Tibial nerve (tissue), 4 donors: Measurements from ENCODE around the gene MCRS1.
"Not testable (repeated sequence)": the region's sequence is repeated elsewhere in the genome, so short reads cannot be mapped to it uniquely, and the experiment has no call there.

Experiments used
- EP300 ChIP-seq, 2 donors: sonication (generic); formaldehyde crosslinking; IDR thresholded peaks; one replicate each; pipeline ENCODE4 v1.6.1; 2017; ENCODE audit warnings: antibody characterized with exemption in 2 of 2, mild to moderate bottlenecking in 1 of 2
- TF ChIP-seq, protein P1 (sequence below), 5 experiments: fragments of 200-600 bp in 3 of 5; fragments of 450-650 bp in 2 of 5; sonication (generic) in 3 of 5; IDR thresholded peaks; one replicate each; pipeline ENCODE4 v1.5.1; 2016 to 2019; ENCODE audit warnings: antibody characterized with exemption in 5 of 5, mild to moderate bottlenecking in 3 of 5, moderate library complexity in 2 of 5

DNA sequence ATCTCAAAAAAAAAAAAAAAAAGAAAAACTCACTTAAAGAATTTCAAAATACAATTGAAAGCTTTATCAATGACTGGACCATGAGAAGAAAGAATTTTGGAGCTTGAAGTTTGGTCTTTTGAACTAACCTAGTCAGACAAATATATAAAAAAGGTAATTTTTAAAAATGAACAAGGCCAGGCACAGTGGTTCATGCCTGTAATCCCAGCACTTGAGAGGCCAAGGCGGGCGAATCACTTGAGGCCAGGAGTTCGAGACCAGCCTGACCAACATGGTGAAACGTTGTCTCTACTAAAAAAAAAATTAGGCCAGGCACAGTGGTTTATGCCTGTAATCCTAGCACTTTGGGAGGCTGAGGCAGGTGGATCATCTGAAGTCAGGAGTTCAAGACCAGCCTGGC, 42.8 kb upstream of the MCRS1 start:
- TF ChIP-seq, protein P1, sequence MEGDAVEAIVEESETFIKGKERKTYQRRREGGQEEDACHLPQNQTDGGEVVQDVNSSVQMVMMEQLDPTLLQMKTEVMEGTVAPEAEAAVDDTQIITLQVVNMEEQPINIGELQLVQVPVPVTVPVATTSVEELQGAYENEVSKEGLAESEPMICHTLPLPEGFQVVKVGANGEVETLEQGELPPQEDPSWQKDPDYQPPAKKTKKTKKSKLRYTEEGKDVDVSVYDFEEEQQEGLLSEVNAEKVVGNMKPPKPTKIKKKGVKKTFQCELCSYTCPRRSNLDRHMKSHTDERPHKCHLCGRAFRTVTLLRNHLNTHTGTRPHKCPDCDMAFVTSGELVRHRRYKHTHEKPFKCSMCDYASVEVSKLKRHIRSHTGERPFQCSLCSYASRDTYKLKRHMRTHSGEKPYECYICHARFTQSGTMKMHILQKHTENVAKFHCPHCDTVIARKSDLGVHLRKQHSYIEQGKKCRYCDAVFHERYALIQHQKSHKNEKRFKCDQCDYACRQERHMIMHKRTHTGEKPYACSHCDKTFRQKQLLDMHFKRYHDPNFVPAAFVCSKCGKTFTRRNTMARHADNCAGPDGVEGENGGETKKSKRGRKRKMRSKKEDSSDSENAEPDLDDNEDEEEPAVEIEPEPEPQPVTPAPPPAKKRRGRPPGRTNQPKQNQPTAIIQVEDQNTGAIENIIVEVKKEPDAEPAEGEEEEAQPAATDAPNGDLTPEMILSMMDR (IDR thresholded peaks at IDR 0.05), result not testable (repeated sequence)
- TF ChIP-seq EP300 (IDR thresholded peaks at IDR 0.05), result not testable (repeated sequence)
